ENCODE measurements around the gene AJM1. TPM values are rescaled to one million over a fixed set of nuclear protein-coding genes. Genes with fewer than 3 reads are reported as not detected.
"Not testable (repeated sequence)": the region's sequence is repeated elsewhere in the genome, so short reads cannot be mapped to it uniquely, and the experiment has no call there.

Gene AJM1
- polyA plus RNA-seq, 1 donor: 1.00 TPM

DNA sequence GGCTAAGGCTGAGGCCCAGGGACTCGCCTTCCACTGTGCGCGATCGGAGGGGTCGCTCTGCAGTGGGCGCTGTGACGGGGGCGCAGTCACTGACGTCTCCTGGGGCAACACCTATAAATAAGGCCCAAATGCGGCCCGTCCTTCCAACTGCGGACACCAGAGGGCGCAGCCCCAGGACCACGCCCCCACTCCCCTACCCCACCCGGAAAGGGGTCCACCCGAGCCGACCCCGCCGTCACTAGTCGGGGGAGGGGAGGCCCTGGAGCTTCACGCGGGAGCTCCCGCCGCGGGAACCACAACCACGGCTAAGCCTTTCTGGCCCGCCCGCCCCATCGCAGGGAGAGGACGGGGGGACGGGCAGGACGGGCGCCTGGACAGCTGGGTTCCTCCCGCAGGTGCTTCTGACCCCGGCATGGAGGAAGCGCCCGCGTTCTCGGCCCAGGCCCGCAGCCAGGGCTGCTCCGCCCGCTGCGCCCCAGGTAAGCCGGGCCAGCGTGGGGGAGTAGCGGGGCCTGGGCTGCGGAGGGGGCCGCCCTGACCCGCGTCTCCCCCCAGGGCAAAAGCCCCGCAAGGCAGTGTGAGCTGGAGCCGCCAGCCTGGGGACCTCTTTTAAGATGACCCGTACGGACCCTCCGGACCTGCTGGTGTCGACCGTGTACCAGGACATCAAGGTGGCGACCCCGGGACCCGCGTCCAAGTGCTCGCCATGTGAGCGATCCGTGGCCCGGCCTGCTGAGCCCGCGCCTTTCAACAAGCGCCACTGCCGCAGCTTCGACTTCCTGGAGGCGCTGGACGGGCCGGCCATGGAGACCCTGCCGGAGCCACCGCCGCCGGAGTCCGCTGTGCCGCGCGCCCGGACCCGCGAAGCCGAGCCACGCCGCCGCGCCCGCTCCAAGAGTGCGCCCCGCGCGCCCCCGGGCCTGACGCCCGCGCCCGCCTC, 1.8 kb downstream of the AJM1 start:
- not testable (repeated sequence) for DNase-seq

DNA sequence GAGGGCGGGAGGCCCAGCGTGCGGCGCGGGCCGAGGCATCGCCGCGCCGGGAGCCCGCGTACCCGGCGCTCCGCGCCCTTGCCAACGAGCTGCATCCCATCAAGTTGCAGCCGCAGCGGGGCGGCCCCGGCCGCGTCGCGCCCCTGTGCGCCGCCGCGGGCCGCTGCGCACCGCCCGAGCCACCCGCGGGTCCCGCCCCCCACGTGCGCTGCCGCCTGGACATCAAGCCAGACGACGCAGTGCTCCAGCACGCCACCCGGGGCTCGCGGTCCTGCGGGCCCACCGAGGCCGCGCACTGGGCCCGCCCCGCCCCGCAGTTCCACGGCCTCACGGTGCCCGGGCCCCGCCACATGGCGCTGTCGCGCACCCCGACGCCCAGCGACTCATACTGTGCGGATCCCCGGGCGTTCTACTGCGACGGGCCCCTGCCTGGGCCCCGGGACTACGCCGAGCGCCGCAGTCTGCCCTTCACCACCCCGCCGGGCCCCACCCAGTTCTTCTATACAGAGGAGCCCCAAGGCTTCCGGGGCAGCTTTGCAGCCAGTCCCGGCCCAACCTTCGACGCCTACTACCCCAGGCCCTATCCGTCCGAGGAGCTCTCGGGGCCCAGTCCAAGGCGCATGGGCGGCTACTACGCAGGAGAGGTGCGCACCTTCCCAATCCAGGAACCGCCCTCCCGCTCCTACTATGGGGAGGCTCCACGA, 2.6 kb downstream of the AJM1 start:
- no peak for DNase-seq

DNA sequence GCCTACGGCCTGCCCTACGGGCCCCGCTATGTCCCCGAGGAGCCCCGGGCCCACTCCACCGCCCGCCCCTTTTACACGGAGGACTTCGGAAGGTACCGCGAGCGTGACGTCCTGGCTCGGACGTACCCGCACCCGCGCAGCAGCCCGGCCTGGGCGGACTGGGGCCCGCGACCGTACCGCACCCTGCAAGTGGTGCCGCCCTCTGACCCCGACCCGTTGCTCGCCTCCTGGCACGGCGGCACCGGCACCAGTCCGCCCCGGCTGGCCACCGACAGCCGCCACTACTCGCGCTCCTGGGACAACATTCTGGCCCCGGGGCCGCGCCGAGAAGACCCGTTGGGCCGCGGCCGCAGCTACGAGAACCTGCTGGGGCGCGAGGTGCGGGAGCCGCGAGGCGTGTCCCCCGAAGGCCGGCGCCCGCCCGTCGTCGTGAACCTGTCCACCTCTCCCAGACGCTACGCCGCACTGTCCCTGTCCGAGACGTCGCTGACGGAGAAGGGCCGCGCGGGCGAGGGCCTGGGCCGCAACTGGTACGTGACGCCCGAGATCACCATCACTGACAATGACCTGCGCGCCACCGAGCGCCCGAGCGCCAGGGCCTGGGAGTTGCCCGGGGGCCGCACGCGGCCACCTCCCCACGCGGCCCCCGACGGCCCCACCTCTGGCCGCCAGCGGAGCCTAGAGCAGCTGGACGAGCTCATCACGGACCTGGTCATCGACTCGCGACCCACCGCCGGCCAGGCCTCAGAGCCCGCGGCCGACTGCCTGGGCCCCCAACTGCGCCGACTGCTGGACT, 3.4 kb downstream of the AJM1 start:
- no peak for DNase-seq

DNA sequence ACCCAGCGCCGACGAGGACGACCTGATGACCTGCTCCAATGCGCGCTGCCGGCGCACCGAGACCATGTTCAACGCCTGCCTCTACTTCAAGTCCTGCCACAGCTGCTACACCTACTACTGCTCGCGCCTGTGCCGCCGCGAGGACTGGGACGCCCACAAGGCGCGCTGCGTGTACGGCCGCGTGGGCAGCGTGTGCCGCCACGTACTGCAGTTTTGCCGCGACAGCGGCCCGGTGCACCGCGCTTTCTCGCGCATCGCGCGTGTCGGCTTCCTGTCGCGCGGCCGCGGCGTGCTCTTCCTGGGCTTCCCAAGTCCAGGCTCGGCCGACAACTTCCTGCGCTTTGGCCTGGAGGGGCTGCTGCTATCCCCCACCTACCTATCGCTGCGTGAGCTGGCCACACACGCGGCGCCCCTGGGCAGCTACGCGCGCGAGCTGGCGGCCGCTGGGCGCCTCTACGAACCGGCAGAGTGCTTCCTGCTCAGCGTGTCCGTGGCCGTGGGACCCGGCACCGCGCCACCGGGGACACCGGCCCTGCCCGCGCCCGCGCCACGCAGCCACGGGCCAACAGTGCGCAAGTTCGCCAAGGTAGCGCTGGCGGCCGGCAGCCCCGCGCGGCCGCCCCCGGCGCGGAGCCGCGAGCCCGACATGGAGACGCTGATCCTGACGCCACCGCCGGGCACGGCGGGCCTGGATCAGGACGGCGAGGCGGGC, 4.3 kb downstream of the AJM1 start:
- no peak for DNase-seq

DNA sequence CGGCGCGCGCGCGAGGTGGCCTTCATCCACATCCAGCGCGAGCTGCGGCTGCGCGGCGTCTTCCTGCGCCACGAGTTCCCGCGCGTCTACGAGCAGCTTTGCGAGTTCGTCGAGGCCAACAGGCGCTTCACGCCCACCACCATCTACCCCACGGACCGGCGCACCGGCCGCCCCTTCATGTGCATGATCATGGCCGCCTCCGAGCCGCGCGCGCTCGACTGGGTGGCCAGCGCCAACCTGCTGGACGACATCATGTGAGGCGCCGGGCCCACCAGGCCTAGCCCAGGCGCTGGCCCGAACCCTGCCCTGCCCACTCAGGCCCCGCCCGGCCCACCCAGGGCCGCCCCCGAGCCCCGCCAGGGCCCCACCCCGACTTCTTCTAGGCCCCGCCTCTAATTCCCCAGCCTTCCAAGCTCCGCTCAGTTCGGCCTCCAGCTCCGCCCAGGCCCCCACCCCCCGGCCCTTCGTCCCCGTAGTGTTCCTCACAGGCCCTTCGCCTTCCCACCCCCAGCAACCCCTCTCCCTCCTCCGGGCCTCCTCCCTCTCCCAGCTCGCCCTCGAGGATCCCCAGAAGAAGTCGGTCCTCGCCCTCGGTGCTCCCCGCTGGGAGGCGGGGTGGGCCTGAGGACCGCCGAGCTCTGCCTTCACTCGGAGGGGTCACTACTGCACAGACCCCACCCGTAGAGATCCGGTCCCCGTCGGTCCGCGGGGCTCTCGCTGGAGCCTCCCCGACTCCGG, 5.0 kb downstream of the AJM1 start:
- no peak for DNase-seq

DNA sequence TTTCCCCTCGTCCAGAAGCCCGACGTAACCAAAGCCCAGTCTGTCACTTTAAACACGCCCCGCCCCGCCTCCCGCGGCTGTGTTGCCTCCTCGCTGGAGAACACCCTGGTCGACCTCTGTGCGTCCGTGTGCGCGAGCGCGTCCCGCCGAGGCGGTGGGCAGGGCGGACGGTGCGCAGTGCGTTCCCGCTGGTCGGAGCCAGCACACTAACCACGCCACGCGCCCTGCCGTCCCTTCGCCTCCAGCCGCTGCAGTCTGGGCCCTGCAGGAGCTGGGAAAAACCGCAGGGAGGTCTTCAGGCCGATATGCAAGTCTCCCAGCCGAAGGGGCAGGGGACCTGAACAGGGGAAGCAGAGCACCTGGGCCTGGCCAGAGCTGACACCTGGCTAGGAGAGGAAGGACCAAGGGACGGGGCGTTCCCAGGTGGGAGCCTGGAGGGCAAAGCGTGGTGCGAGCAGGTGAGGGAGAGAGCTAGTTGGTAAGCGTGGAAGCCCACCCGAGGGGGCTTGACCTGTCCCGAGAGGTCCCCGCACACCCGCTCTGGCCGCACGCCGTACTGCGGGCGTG, 5.6 kb downstream of the AJM1 start:
- no peak for DNase-seq

DNA sequence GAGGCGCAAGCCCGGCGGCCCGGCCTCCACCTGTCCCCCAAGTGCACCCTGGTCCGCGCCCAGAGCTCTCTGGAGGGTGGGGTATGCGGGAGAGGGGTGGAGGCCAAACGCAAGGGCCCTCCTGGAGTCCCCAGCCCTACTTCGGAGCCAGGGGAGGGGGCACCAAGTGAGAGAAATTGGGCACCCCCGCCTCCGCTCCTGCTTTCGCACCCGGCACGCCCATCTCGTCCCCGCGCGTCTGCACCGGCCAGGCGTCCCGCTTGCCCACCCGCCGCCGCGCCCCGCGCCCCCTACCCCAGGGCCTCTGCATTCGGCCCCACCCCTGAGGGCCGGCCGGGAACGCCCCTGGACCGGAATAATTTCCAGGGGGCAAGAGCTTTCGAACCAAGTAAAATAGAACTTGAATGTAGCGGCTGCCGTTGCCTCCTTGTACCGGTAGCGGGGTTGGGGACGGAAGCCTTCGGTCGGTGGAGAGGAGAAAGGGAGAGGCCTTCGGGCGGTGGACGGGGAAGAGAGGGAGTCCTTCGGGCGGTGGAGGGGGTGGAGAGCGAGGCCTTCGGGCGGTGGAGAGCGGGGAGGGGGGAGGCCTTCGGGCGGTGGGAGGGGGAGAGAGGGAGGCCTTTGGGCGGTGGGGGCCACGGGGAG, 6.2 kb downstream of the AJM1 start:
- no peak for DNase-seq

DNA sequence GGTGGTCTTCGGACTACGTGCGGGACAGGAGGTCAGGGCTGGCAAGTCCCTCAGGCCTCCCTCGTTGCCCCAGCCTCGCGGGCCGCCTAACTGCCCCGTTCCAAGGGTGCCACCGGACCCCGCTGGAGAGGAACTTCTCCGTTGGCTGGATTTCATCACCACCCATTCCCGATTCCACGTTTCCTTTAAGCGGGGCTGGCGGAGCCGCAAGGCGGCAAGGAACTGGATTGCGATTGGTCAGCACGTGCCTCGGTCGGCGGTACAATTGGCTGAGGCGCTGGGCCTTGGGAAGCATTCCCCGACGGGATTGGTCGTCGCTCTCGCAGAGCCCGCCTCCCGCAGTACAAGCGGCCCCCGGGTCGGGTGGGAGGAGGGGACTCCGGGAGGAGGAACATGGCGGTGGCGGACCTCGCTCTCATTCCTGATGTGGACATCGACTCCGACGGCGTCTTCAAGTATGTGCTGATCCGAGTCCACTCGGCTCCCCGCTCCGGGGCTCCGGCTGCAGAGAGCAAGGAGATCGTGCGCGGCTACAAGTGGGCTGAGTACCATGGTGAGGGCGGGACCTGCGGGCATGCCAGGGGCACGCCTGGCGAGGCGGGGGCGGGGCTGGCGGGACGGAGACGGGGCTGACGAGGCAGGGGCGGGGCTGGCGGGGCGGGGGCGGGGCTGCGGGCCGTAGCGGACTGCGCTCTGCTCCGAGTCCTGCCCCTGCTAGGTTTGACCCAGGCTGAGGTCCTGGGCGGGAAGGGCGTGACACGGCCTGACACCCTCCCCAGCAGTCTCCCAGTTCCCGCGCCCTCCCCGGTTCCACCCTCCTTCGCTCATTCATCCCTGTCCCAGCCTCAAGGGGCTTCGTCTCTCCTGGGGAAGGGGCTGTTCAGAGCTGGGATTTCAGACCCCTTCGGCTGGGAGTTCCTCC, 7.0 kb downstream of the AJM1 start, which contains the start of gene PHPT1:
TSS of gene PHPT1 (plus strand) at position 372 of the 922 bp plus-strand sequence. CDS start at position 394, 22 bp downstream.
- DNase-seq: peak; percentile 98

DNA sequence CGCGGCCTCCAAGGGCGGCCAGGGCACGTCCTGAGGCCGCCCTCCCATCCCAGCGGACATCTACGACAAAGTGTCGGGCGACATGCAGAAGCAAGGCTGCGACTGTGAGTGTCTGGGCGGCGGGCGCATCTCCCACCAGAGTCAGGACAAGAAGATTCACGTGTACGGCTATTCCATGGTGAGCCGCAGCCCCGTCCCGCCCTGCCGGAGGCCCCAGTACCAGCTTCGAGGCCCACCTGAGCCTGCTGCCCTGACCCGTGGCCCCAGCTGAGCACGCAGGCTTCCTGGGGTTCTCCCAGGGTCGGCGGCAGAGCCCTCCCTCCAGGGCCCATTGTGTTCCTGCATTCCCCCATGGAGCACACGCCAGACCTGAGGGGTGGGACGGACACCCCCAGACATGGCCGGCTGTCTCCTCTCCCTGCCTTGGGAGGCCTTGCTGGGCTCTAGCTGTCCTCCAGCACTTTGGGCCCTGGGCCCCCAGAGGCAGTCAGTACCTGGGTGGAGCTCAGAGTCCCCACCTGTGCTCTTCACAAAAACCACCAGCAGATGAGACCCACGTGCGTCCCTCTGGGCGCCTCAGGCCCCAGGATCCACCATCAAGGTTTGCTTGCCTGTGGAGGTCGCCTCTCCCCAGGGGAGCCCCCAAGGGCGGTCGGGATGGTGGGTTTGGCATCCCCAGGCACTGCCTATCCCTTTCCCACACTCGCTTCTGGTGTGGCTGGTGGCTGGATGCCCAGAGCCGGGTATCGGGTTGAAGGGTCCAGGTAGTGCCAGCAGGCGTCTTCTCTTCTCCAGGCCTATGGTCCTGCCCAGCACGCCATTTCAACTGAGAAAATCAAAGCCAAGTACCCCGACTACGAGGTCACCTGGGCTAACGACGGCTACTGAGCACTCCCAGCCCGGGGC, 7.9 kb downstream of the AJM1 start:
- DNase-seq: no peak

DNA sequence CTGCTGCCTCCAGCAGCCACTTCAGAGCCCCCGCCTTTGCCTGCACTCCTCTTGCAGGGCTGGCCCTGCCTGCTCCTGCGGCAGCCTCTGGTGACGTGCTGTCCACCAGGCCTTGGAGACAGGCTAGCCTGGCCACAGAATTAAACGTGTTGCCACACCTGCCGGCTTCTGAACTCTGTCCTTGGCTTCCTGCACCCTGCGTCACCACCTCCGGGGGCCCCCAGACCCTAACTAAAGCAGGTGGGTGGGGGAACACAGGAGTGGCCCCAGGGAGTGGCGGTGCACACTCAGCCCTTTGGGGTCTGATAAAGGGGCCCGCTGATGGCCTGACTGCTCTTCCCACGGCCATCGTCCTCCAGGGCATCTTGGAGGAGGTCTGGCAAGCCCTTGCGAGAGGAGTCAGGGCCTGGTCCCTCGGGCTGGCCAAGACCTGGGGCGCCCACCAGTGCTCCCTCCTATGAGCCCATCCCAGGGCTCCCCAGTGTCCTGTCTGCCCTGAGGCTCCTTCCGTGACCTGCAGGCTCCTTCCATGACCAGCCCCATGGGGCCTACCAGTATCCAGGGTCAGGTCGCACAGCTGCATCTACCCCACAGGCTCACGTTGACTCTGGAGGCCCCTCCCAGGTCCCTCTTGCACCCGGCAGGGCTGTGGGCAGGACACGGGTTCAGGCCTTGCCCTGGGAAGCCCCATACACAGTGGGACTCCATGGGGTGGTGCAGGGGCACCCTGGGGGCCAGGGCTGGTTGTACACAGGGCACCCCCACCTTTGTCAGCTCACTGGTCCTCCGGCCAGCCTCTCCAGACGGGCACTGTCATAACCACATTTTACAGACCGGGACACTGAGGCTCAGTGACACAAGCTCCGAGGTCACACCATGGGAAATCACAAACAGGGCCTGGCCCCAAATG, 8.8 kb downstream of the AJM1 start:
- no peak for DNase-seq

DNA sequence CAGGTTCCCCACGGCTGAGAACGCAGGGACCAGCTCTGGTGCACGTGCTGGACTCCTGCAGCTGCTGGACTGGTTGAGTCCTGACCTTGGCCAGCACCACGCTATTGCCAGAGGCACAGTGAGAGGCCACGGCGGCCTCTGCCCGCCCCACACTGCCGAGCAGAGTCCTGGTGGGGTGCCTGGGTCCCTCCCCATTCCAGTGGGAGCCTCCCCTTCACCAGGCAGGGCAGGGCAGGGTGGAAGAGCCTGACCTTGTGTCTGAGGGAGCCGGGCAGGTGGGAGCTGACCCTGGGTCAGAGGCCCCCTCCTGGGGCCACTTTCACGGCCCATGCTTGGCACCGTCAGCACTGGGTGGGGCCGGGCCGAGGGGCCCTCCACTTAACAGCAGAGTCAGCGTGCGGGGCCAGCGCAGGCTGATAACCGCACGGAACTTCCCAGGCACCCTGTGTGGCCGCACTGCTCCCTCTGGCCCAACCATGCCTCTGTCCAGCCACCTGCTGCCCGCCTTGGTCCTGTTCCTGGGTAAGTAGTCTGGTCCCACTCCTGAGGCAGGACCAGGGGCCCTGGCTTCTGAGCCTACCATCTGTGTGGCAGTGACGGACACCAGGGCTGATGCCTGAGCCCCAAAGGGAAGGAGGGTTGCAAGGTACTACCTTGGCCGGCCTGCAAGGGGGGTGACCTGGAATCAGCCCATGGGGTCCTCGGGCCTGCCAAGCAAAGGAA, 9.8 kb downstream of the AJM1 start, which contains the start of gene MAMDC4:
TSS of gene MAMDC4 (plus strand) at position 406 of the 723 bp plus-strand sequence. CDS start at position 477, 71 bp downstream.
- no peak for DNase-seq

DNA sequence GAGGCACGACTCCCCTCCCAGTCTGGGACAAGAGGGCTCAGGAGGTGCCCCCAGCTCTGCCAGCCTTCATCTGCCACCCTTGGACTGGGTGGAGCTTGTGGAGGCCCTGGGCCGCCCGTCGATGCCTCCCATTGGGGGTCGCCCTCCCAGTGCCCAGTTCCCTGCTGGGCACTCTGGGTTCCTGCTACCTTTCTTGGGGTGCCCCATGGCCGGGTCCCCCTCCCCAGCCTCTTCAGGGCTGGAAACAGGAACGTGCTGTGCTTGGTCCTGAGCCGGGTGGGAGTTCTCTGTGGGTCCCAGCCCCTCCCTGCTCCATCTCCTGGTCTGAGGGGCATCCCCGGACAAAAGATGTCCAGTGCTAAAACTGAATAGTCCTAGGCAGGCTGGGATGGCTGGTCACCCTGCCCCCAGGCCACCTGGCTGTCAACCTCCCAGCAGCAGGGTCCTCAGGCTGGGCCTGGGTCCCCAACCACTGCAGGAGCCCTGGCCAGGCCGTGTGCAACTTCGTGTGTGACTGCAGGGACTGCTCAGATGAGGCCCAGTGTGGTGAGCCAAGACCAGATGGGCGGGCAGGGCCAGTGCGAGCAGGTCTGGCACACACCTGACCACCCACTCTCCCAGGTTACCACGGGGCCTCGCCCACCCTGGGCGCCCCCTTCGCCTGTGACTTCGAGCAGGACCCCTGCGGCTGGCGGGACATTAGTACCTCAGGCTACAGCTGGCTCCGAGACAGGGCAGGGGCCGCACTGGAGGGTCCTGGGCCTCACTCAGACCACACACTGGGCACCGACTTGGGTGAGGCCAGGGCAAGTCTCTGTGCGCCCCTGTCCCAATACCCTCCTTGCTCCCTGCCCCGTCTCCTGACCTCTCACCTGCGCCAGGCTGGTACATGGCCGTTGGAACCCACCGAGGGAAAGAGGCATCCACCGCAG, 10.7 kb downstream of the AJM1 start:
- DNase-seq: no peak

DNA sequence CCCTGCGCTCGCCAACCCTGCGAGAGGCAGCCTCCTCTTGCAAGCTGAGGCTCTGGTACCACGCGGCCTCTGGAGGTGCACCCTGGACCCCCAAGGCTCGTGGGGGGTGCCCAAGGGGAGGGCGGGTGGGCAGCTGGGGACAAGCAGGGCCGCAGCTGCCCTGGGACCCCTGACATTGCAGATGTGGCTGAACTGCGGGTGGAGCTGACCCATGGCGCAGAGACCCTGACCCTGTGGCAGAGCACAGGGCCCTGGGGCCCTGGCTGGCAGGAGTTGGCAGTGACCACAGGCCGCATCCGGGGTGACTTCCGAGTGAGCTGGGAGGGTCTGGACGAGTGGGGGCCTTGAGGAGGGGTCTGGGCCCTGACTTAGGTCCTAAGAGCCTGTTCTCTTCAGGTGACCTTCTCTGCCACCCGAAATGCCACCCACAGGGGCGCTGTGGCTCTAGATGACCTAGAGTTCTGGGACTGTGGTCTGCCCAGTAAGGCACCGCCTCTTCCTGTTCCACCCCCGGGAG, 11.4 kb downstream of the AJM1 start:
- no peak for DNase-seq

DNA sequence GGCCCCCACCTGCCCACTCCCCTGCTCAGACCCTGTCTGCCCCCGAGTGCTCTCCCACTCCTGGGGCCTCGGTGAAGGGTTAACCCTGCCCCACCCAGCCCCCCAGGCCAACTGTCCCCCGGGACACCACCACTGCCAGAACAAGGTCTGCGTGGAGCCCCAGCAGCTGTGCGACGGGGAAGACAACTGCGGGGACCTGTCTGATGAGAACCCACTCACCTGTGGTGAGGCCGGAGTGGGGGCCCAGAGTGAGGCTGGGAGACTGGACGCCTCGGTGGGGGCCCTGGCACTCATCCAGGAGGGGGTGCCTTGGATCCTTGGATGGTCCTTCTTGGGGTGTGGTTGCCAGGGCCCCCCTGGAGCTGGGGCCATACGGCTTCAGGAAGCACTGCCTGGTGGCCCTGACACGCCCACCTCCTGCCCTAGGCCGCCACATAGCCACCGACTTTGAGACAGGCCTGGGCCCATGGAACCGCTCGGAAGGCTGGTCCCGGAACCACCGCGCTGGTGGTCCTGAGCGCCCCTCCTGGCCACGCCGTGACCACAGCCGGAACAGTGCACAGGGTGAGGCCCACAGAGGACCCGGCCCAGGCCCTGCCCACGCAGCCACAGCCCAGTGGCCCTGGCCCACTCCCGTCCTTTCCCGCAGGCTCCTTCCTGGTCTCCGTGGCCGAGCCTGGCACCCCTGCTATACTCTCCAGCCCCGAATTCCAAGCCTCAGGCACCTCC, 12.0 kb downstream of the AJM1 start:
- no peak for DNase-seq
